ENCODE measurements around the gene CCDC171.

CCDC171 gene

GRCh38 chr9:15735083-15735857 lies 182.4 kb downstream of the CCDC171 start:
- peak; percentile 93 for DNase-seq (ENCODE audit: low read depth)
- TF ChIP-seq CTCF (conservative IDR thresholded peaks at IDR 0.05; ENCODE audit: low read length): no peak
- H3K4me3 ChIP-seq (ENCODE audit: low read length): no peak overlapping the region

- DNase-seq (ENCODE audit: low read depth): no peak
- H3K4me3 ChIP-seq (ENCODE audit: low read length): no peak overlapping the region
- TF ChIP-seq CTCF (conservative IDR thresholded peaks at IDR 0.05; ENCODE audit: low read length): no peak
These were observed 183.7 kb downstream of the CCDC171 start for GRCh38 chr9:15736569-15736968.

GRCh38 chr9:15738011-15738410 lies 185.2 kb downstream of the CCDC171 start:
- H3K4me3 ChIP-seq (ENCODE audit: low read length): no peak overlapping the region
- DNase-seq (ENCODE audit: low read depth): no peak
- no peak for TF ChIP-seq CTCF (conservative IDR thresholded peaks at IDR 0.05; ENCODE audit: low read length)

DNA sequence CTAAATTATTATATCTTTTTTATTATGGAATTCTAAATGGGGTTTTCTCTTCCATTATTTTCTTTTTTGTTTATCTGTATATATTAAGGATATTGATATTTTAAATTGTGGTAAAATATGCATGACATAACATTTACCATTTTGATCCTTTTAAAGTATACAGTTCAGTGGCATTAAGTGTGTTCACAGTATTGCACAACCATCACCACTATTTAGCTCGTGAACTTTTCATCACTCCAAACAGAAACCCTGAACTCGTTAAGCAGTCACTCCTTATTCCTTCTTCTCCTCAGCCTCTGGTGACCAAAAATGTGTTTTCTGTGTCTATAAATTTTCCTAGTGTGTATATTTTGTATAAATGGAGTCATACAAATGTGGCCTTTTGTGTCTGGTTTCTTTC lies 188.2 kb downstream of the CCDC171 start:
- H3K4me3 ChIP-seq (ENCODE audit: low read length): no peak overlapping the region
- no peak for DNase-seq (ENCODE audit: low read depth)
- TF ChIP-seq CTCF (conservative IDR thresholded peaks at IDR 0.05; ENCODE audit: low read length): no peak

- no peak for TF ChIP-seq CTCF (conservative IDR thresholded peaks at IDR 0.05; ENCODE audit: low read length)
- no peak for DNase-seq (ENCODE audit: low read depth)
- no peak overlapping the region for H3K4me3 ChIP-seq (ENCODE audit: low read length)
These were observed 190.7 kb downstream of the CCDC171 start for GRCh38 chr9:15743512-15743911.

- no peak for DNase-seq (ENCODE audit: low read depth)
- H3K4me3 ChIP-seq (ENCODE audit: low read length): no peak overlapping the region
- TF ChIP-seq CTCF (conservative IDR thresholded peaks at IDR 0.05; ENCODE audit: low read length): no peak
These were observed 191.4 kb downstream of the CCDC171 start for GRCh38 chr9:15744196-15744595.

DNA sequence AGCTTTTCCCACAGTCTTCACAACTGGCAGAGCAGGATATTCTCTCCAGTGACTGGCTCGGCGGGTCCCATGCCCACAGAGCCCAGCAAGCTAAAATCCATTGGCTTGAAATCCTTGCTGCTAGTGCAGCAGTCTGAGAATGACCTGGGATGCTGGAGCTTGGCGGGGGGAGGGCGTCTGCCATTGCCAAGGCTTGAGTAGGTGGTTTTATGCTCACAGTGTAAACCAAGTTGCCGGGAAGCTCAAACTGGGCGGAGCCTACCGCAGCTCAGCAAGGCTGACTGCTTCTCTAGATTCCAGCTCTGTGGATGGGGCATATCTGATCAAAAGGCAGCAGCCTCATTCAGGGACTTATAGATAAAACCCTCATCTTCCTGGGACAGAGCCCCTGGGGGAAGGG lies 194.1 kb downstream of the CCDC171 start:
- no peak for TF ChIP-seq CTCF (conservative IDR thresholded peaks at IDR 0.05; ENCODE audit: low read length)
- no peak for DNase-seq (ENCODE audit: low read depth)

More for the DNA sequence above, 194.1 kb downstream of the CCDC171 start:
- no peak overlapping the region for H3K4me3 ChIP-seq (ENCODE audit: low read length)

All from AG10803 (cell line).